HCT116 (cell line): Measurements from ENCODE around the gene CDK11A.
A peak's percentile ranks its signal among the peaks of the same experiment; 100 is the strongest.
"Not testable (repeated sequence)": the region's sequence is repeated elsewhere in the genome, so short reads cannot be mapped to it uniquely, and the experiment has no call there.

Source experiments
- CBX3 ChIP-seq: IDR thresholded peaks from 2 replicates; pipeline ENCODE4 v1.6.1; 2012; ENCODE audit warnings: low read depth
- ELF1 ChIP-seq: IDR thresholded peaks from 2 replicates; pipeline ENCODE4 v1.6.1; 2012; ENCODE audit warnings: low read depth, borderline replicate concordance
- EZH2phosphoT487 ChIP-seq: fragments of 200-600 bp; IDR thresholded peaks from 2 replicates; pipeline ENCODE4 v1.6.1; 2018; ENCODE audit warnings: antibody characterized with exemption, borderline replicate concordance
- POLR2A ChIP-seq: IDR thresholded peaks from 2 replicates; pipeline ENCODE4 v1.7.0; 2011; ENCODE audit warnings: borderline replicate concordance; ENCODE audit not compliant: insufficient read depth, insufficient read length; ENCODE audit errors: extremely low read depth
- POLR2AphosphoS5 ChIP-seq: IDR thresholded peaks from 2 replicates; pipeline ENCODE4 v1.6.1; 2011; ENCODE audit warnings: mild to moderate bottlenecking, low read depth, low read length, moderate library complexity
- RAD21 ChIP-seq: IDR thresholded peaks from 2 replicates; pipeline ENCODE4 v1.6.1; 2012; ENCODE audit warnings: low read depth, mild to moderate bottlenecking
- REST ChIP-seq: IDR thresholded peaks from 2 replicates; pipeline ENCODE4 v1.6.1; 2012; ENCODE audit warnings: low read depth
- SIN3A ChIP-seq: IDR thresholded peaks from 2 replicates; pipeline ENCODE4 v1.6.1; 2012; ENCODE audit warnings: low read depth
- SP1 ChIP-seq: IDR thresholded peaks from 2 replicates; pipeline ENCODE4 v1.6.1; 2012; ENCODE audit warnings: low read depth
- SRF ChIP-seq: IDR thresholded peaks from 2 replicates; pipeline ENCODE4 v1.6.1; 2012; ENCODE audit warnings: low read depth
- ZNF274 ChIP-seq: fragments of 200-500 bp; sonication (Bioruptor generic); IDR thresholded peaks from 2 replicates; pipeline ENCODE4 v1.6.1; 2014; ENCODE audit warnings: mild to moderate bottlenecking, low read depth, low read length, inconsistent platforms
- TF ChIP-seq, protein P1 (sequence below), 3 experiments: fragments of 200-600 bp in 1 of 3; sonication (generic) in 1 of 3; IDR thresholded peaks in 2 of 3; conservative IDR thresholded peaks in 1 of 3; 2 replicates each; pipeline ENCODE4 v1.5.1; 2012 to 2017; ENCODE audit warnings: low read depth in 2 of 3, low read length in 2 of 3, antibody characterized with exemption in 1 of 3, borderline replicate concordance in 1 of 3, control low read depth in 1 of 3, mild to moderate bottlenecking in 1 of 3, mixed read lengths in 1 of 3, mixed run types in 1 of 3, moderate library complexity in 1 of 3; ENCODE audit not compliant: insufficient read depth in 1 of 3

GRCh38 chr1:1658583-1659549 lies 65.3 kb downstream of the CDK11A start, which contains the start of gene CDK11B:
- TF ChIP-seq, protein P1, sequence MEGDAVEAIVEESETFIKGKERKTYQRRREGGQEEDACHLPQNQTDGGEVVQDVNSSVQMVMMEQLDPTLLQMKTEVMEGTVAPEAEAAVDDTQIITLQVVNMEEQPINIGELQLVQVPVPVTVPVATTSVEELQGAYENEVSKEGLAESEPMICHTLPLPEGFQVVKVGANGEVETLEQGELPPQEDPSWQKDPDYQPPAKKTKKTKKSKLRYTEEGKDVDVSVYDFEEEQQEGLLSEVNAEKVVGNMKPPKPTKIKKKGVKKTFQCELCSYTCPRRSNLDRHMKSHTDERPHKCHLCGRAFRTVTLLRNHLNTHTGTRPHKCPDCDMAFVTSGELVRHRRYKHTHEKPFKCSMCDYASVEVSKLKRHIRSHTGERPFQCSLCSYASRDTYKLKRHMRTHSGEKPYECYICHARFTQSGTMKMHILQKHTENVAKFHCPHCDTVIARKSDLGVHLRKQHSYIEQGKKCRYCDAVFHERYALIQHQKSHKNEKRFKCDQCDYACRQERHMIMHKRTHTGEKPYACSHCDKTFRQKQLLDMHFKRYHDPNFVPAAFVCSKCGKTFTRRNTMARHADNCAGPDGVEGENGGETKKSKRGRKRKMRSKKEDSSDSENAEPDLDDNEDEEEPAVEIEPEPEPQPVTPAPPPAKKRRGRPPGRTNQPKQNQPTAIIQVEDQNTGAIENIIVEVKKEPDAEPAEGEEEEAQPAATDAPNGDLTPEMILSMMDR (IDR thresholded peaks at IDR 0.05 in 2 of 3, conservative IDR thresholded peaks at IDR 0.05 in 1 of 3; ENCODE audit: borderline replicate concordance in 1 of 3, insufficient read depth in 1 of 3, low read depth in 2 of 3, low read length in 2 of 3): peak in 1 of 3 experiments; percentile 18; a peak in 1 of 6 replicates
- TF ChIP-seq ELF1 (peak; percentile 85), RAD21 (0 out of 2 replicates have a peak, but pooled peaks have one; percentile 17), SRF (peak; percentile 92), SP1 (peak; percentile 66), SIN3A (peak; percentile 75), CBX3 (0 out of 2 replicates have a peak, but pooled peaks have one; percentile 35)
- not testable (repeated sequence) for TF ChIP-seq REST, POLR2AphosphoS5, POLR2A, EZH2phosphoT487, ZNF274
